HG02678 (cell line): Measurements from ENCODE around the gene GNL2.

Experiments used
- ATAC-seq: cut with Tn5 transposase; IDR thresholded peaks from one replicate; pipeline ENCODE4 v1.9.1; 2021; ENCODE audit warnings: mild to moderate bottlenecking, moderate library complexity; ENCODE audit not compliant: unreplicated experiment

GNL2 gene

DNA sequence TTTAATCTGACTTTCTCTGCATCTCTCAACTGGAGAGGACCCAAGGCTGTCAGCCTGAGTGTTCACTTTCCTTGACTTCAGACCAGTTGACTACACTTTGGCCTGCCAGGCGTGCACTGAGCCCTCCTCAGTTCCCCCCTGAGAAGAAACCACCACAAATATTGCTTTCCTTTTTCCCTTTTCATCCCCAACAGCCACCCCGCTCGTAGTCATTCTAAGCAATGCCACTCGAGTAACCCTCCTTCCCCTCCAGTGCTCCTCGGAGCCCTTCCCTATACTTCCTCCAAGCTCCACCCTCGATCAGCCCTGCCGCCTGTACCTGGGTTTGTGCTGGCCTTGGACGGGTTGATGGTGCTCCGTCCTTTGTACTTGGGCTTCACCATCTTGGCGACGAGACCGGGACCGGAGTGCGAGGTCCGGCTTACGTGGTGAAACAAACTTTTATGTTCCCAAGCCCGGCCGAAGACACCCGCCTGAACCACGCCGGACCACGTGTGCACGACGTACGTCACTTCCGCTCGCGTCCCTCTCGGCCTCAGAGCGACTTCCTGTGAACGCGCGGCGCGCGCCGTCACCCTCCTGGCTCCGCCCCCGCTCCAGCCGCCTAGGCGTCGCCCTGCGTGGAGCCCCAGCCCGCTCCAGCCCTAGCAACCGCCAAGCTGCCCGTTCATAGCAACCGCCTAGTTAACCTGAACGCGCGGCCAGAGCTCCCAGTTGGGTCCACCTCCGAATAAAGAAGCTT lies at the start of gene GNL2:
Gene GNL2, minus strand, starts transcription at position 498 of the 742 bp plus-strand sequence. Its CDS starts 115 bp downstream, at position 383.
- ATAC-seq: peak; percentile 98

DNA sequence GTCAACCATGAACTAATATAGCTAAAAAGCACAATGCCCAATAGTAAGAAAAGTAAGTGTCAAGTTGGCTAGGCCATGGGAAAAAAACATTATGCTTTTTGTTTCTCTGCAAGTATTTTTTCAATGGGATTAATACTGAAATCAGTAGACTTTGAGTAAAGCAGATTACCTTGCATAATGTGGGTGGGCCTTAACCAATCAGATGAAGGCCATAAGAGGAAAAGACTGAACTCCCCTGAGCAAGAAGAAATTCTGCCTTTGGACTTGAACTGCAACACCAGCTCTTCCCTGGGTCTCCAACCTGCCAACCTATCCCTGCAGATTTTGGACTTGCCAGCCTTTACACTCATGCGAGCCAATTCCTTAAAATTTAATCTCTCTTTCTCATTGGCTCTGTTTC lies 45.3 kb upstream of the GNL2 start:
- ATAC-seq: no peak

DNA sequence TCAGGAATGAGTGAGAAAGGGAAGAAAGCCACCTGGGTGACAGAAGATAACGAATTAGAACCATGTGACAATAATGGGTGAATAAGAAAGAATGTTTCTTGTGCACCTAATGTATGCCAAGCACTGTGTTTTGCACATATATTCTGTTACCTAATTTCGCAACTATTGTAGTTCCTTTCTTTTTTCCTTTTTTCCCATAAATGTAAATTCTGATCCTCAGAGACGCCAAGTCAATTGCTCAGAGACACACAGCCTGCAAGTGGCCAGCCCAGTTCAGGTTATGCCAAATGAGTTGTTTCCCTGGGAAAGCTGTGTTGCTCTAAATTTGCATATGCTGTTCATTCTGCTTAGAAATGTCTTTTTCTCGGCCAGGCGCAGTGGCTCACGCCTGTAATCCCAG lies 40.7 kb upstream of the GNL2 start:
- no peak for ATAC-seq

DNA sequence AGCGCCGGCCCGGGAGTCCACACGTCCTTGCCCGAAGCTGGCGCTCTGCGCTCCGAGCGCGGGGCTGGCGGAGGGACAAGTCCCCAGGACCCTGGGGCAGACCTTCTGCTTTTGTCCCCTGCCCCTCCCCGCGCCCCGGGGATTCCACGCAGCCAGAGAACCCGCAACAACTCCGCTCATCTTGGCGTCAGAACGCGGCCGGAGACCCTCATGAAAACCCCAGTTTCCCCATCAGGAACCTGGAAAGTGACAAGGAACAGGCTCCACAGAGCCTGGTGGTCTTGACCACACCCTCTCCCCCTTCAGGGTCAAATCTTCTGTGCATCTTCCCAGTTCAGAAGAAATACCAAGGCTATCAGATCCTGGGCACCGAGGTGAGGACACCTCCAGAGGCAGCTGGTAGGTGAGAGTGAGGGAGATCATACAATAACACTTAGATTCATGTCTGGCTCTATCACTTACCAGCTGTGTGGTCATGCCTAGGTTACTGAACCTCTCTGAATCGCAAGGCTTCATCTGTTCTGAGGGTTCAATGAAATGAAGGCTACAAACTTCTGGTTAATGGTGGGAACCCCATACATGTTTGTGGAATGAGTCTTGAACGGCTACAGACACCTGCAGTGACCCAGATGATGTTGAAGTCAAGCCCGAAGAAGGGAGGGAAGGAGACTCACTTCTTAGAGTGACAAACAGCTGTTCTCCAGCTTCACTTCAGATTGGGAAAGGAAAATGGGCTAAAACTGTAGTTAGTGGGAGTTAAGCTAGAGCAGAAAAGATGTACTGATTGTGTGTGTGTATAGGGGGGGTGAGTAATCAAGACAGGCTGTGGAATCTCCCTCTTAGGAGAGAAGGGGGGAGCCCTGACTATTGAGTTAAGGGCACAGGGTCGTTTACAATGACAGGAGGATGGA lies 39.5 kb upstream of the GNL2 start:
- ATAC-seq: no peak

DNA sequence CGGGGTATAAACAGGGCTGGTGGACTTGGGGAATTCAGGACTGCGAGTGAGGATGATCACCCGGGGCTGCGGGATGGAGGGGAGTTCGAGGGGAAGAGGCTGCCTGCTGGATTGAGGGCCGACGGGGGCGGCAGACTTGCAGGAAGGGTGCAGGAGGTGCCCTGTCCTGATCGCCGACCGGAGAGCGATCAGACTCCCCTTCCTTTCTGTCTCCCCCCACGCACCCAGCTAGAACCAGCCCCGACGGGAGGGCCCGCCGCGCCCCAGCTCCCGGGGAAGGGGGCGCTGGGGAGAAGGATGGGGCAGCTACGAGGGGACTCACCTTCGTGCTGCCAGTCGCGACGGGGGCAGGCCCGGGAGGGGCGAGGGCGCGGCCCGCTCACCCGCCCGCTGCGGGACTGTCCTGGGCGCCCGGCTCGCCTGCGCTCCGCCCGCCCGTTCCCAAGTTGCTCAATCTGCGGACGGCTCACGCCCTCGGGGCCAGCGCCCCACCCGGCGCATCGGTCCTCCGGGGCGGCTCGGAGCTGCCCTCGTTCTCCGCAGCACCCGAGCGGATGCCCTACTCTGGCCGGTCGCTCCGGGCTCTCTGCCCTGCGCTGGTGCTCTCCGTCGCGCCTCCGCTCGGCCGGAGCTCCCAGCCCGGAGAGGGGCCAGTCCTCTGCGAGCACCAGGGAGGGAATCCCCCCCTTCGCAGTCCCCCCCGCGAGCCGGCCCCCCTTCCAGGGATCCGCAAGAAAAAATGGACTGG lies 38.7 kb upstream of the GNL2 start, which contains the start of gene RSPO1:
Gene RSPO1, minus strand, starts transcription at position 649 of the 748 bp plus-strand sequence. CDS start 5,231 bp downstream, outside the sequence.
- no peak for ATAC-seq

DNA sequence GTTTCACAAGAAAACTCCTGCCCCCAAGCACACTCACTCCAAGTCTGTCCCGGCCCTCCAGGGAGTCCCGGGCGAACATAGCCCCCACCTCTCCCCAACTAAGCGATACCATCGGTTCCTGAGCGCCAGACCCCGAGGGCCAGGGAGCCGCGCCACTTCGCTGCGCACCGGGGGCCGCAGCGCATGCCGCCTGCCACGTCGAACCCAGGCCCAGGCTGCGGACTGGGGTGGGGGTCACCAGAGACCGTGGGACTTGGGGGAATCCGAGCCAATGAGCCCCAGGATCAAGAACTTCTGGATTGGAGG lies 38.2 kb upstream of the GNL2 start:
- no peak for ATAC-seq

DNA sequence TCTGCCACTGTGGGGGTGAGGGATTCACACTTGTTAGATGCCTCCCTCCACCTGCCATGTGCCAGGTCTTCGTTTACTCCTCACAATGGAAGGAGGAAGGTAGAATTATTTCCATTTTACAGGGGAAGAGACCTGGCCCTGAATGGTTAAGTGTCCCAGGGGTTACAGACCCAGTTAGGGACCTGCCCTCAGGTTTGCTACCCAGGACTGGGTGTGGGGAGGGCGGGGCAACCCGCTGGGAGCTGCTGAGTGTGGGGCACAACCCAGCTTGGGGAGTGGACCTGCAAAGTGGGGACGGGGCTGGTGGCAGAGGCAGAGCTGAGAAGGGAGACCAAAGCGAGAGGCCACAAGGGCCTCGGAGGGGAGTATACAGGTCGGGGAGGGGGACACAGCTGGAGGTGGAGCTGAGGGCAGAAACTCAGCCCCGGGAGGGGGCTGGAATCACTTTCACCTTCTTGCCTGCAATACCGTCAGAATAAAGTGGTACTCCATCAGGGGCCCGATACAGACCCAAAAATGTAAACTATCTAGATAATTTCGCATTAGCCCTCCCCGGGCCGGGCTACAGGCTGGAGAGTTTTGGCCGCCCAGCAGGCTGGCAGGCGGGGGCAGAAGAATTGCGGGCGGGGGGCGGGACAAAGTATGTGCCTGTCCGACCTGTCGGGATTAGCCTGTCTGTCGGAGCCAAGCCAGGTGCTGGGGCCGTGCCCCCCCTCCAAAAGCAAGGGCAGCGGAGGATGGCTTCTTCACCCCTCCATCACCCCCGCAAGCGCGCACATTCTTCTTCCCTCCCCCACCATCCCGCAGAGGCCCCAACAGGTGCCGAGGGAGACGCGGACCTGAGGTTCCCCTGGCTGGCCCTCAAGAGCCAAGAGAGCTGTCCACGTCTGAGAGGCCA lies 37.6 kb upstream of the GNL2 start:
- no peak for ATAC-seq

DNA sequence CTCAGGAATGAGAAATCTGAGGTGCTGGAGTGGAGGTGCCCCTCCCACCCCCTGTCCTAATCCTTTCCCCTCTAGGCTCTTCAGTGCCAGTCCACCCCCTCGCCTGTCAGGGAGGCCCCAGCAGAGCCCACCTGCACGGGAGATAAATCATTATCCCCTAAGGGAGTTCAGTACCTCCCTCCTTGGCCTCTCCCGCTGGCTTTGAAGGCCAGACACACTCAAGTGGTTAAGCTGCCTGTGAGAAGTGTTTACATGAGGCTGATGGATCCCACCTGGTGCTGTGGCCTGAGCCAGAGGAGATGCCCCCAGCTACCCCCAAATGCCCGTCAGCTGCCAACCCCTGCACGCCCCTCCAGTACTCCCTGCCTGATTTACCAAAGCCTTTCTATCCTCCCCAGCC lies 35.3 kb upstream of the GNL2 start:
- ATAC-seq: no peak

DNA sequence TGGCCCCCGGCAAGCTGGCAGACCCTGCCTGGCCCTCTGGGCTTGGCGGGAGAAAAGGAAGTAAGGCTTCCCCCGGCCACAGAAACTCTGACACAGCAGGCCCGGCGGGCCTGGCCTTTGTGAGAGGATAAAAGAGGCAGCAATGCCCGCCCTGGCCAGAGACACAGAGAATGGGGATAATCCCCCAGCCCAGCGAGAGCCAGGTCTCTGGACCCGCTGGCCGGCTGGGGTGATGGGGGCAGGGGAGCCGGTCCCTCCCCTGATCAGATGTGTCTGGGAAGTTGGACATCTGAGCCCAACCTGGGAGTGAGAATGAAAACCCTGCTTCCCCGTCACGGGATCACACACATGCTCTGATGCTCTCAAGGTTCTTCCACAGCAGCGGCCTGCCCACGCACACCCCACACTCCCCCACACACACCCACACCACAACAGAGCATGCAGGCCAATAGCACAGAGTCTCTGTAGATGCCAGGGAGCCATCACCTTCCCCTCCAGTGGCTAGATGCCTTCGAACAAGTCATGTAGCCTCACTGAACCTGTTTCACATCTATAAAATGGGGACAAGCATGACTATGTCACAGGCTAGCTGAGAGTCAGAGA lies 34.8 kb upstream of the GNL2 start:
- no peak for ATAC-seq

DNA sequence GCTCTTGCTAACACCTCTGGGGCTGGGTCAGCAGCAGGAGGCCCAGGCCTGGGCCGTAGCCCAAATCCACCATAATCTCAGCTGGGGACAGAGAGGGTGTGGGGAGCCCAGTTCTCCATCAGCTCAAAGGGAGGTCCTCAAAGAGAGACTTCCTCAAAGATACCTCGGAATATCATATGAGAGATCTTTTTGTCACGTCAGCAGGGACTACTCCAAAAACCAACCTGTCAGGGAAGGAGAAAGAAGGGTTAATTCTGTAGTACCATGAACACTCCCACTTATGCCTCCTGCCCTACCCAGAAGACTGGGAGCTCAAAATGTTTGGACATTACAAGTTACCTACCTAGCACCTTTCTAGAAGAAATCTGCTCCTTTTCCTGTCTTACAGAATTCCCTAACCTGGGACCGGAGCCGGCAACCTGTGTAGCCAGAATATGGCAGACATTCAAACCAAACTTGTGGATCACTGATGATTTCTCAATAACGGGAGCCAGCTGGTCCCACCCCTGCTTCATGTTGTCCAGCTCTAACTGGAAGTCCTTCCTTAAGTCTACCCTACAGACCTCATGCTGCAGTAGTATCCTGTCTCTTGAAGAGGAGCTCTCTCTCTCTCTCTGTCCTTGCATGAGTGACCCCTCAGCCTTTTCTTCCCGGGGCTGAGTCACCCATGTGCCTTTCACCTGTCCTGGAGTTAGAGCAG lies 34.1 kb upstream of the GNL2 start:
- no peak for ATAC-seq

DNA sequence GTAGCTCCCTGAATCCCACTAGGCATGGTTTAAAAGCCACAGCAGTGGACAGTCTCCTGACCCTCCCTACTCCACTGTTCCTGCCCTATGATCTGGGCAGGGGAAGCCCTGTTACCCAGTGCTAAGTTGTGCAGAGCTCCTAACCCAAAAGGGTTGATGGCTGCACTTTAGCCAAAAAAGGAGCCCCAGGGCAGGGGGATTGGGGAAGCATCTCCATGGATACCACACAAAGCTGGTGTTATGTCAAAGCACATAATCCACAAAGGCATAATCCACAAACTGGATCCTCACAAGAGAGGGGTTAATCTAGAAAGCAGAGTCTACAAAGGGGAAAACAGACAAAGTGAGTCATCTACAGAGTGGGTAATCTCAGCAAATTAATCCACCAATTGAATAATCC lies 33.3 kb upstream of the GNL2 start:
- no peak for ATAC-seq

DNA sequence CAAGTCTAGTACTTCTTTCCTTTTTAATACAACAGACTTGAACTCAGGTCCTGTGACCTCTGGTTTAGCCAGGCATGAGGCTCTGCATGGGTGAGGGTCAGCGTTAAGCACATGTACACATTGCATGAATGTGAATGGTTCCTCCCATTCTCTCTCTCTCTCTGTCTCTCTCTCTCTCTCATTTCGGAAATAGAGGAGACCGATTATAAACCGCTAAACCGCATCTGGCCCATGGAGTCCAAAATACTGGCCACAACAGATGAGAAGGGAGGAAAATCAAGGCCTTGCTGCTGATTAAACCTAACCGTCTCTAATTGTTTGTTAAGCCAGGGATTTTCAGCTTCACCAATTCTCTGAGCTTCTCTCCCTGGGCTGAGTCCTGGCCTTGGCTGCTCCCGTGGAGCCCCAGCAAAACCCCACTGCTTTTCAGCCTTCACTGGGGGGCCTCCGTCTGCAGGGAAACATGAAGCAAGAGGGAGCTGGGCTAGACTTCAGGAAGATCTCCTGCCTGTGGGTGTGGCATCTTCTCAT lies 32.4 kb upstream of the GNL2 start:
- ATAC-seq: no peak

DNA sequence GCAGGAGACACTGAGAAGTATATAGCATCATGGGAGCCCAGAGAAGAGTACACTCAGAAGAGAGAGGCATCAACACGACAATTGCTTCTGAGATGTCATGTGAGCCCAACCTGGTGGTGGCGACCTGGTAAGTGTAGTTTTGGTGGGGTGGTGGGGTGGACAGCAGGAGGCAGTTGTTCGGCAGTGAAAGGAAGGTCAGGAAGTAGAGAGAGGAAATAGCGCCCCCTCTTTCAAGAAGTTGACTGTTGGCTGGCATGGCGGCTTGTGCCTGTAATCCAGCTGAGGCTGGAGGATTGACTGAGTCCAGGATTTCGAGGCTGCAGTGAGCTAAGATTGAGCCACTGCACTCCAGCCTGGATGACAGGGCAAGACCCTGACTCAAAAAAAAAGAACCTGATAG lies 26.4 kb upstream of the GNL2 start:
- ATAC-seq: no peak

DNA sequence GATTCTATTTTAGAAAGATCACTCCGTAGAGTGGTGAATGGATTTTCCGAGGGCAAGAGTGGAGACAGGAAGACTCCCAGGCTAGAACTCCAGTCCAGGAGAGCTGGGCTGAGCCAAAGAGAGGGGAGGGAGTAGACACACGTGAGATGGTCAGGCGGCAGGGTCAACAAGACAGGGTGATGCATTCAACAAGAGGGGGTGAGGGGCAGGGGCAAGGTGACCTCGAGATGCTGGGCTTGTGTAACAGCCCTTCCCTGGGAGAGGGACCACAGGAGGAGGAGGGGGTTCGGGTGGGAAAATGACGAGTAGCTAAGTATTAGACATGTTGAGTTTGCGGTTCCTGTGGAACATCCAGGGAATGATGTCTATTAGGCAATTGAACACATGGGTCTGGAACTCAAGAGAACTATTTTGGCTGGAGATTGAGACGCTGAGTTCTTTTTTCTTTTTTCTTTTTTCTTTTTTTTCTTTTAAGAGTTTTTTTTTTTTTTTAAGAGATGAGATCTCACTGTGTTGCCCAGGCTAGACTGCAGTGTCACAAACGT lies 25.7 kb upstream of the GNL2 start:
- no peak for ATAC-seq

DNA sequence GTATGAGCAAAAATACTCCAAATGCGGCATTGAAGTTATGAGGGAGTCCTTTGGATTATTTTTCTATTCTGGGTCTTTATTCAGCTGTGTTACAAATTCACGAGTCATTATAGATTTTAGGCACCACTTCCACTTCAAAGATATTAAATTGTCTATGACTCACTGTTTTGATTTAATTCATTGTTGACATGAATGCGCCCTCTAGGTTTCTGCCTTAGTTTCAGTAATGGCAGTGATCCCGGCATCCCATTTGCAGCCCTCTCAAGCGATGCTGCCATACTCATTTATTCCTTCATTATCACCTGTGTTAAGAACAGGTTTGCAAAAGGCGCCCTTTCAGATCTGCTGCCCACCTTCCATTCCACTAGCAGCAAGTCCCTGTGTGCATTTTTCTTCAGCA lies 25.0 kb upstream of the GNL2 start:
- ATAC-seq: no peak

DNA sequence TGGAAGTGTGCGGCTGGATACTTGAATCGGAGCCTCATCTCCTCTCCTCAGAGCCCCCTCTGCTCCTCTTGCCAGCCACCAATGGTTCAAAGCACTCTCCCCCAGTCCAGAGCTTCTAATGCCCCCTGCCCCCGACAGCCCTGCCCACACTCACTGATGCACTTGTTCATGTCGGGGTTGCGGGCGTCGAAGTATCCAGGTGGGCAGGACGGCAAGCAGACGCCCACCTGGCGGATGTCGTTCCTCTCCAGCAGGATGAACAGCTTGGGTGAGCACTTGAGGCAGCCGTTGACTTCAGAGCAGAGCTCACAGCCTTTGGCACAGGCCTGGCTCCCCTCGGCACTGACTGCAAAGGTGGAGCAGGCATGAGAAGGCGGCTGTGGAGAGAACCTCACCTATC lies 20.6 kb upstream of the GNL2 start:
- no peak for ATAC-seq

DNA sequence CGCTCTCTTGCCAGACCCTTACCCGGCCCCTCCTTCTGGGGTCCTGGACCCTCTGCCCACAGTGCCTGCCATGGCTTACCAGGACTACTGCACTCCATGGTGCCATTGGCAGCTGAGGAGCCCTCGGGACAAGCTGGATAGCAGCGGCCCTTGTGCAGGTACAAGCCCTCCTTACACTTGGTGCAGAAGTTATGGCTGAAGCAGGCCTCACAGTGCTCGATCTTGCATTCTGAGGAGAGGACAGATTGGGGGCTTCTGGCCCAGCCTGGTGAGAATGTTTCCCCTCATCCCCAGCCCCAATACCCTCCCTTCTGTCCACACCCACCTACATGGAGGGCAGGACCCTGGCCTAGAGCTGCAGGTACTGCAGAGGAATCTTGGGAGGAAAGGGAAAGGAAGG lies 18.4 kb upstream of the GNL2 start:
- no peak for ATAC-seq

DNA sequence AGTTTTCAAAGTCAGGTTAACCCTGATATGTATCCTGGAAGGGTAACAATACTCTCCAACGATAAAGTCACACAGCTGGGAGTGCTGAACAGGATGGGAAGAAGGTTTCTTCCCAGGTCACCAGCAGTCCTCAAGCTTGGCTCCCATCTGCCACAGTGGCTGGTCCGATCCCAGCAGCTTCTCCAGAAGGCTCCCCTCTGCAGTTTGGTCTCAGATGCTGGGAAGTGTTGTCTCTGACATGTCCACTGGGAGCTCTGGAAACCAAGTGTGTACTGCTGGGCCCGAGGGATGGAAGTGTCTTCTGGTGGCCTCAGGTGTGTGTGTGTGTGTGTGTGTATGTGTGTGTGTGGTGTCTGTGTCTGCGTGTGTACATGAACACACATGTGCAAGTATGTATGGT lies 16.4 kb upstream of the GNL2 start:
- no peak for ATAC-seq

DNA sequence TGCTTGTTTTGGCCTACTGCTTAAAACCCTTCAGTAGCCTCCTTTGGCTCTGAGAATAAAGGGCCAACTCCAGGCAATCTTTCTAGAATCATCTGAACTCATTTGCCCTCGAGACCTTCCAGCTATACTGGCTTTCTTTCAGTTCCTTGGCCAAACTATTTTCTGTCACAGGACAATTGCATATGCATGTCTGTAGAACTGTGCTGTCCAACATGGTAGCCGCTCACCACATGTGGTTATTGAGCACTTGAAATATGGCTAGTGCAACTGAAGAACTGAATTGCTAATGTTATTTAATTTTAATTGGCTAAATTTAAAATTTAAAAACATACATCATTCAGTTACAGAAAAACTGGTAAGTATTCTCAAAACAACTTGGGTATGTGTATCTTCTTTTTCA lies 14.3 kb upstream of the GNL2 start:
- no peak for ATAC-seq
